ENCODE results near the gene TRIP11.

DNA sequence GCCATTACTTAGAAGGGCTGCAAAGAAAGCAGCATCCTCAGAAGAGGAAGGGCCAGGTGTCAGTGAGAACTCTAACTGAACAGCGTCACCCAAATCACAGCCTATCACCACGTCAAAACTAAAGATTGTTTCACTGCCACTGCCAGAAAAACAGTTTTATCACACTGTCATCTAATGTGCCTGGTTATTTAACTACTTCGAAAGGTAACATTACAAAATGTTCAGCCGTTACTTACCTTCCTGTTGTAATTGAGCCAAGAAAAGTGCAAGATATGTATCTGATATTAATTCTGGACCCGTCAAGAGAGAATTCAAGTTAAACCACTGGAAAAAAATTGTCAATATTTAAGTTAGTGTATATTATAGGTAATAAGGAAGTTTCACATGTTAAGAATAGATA is 48.6 kb upstream of the TRIP11 start:
- TF ChIP-seq EZH2 (IDR thresholded peaks at IDR 0.05) = no peak
- TF ChIP-seq, protein P1, sequence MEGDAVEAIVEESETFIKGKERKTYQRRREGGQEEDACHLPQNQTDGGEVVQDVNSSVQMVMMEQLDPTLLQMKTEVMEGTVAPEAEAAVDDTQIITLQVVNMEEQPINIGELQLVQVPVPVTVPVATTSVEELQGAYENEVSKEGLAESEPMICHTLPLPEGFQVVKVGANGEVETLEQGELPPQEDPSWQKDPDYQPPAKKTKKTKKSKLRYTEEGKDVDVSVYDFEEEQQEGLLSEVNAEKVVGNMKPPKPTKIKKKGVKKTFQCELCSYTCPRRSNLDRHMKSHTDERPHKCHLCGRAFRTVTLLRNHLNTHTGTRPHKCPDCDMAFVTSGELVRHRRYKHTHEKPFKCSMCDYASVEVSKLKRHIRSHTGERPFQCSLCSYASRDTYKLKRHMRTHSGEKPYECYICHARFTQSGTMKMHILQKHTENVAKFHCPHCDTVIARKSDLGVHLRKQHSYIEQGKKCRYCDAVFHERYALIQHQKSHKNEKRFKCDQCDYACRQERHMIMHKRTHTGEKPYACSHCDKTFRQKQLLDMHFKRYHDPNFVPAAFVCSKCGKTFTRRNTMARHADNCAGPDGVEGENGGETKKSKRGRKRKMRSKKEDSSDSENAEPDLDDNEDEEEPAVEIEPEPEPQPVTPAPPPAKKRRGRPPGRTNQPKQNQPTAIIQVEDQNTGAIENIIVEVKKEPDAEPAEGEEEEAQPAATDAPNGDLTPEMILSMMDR (IDR thresholded peaks at IDR 0.05) = no peak
